ENCODE results near the gene CLDN25. TPM values are rescaled to one million over a fixed set of nuclear protein-coding genes. Genes with fewer than 3 reads are reported as not detected.

CLDN25 gene
- polyA plus RNA-seq, 3 donors: not detected

GRCh38 chr11:113732092-113732491 is 47.5 kb upstream of the CLDN25 start:
- no peak overlapping the region for H3K27ac ChIP-seq (ENCODE audit: low read depth in 1 of 2, low read length in 2 of 2)
- intact Hi-C loops (cut with micrococcal nuclease): no loop called here
- peaks cover 8% of the 10 kb centered on the region for H3K4me1 Mint-ChIP-seq

GRCh38 chr11:113736323-113736722 is 43.3 kb upstream of the CLDN25 start:
- Mint-ChIP-seq H3K27ac (no peak overlapping the region), H3K36me3 (peaks cover 82 to 91% of the 10 kb centered on the region in 2 donors), H3K4me3 (no peak overlapping the region), H3K4me1 (no peaks in the 10 kb centered on the region), H3K27me3 (ENCODE audit: low read depth in 3 of 3) (no peaks in the 10 kb centered on the region), H3K9me3 (no peaks in the 10 kb centered on the region)
- H3K79me2 ChIP-seq (ENCODE audit: insufficient read depth, low read length): no peaks in the 10 kb centered on the region
- no peak overlapping the region for H3K4me3 ChIP-seq (replicated peaks in 1 of 3; ENCODE audit: low read depth in 2 of 3, low read length in 3 of 3)
- H3K36me3 ChIP-seq (replicated peaks in 1 of 2; ENCODE audit: control insufficient read depth in 1 of 2, insufficient read depth in 2 of 2, low read length in 2 of 2): peaks cover 79 to 99% of the 10 kb centered on the region in 2 donors
- no CpG with 5 or more reads among the region's 1 CpG for WGBS (ENCODE audit: insufficient coverage)
- H2AFZ ChIP-seq (ENCODE audit: insufficient read depth, low read depth, low read length, poor library complexity, severe bottlenecking): no peak overlapping the region
- no peak overlapping the region for H3K27ac ChIP-seq (ENCODE audit: low read depth in 1 of 2, low read length in 2 of 2)
- TF ChIP-seq, protein P1, sequence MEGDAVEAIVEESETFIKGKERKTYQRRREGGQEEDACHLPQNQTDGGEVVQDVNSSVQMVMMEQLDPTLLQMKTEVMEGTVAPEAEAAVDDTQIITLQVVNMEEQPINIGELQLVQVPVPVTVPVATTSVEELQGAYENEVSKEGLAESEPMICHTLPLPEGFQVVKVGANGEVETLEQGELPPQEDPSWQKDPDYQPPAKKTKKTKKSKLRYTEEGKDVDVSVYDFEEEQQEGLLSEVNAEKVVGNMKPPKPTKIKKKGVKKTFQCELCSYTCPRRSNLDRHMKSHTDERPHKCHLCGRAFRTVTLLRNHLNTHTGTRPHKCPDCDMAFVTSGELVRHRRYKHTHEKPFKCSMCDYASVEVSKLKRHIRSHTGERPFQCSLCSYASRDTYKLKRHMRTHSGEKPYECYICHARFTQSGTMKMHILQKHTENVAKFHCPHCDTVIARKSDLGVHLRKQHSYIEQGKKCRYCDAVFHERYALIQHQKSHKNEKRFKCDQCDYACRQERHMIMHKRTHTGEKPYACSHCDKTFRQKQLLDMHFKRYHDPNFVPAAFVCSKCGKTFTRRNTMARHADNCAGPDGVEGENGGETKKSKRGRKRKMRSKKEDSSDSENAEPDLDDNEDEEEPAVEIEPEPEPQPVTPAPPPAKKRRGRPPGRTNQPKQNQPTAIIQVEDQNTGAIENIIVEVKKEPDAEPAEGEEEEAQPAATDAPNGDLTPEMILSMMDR (IDR thresholded peaks at IDR 0.05): no peak
- H3K9ac ChIP-seq (ENCODE audit: insufficient read depth, low read length, poor library complexity, severe bottlenecking): no peak overlapping the region
- no peaks in the 10 kb centered on the region for H3K9me3 ChIP-seq (replicated peaks in 1 of 2; ENCODE audit: control insufficient read depth in 1 of 2, insufficient read depth in 1 of 2, low read length in 2 of 2)
- no peaks in the 10 kb centered on the region for H3K27me3 ChIP-seq (ENCODE audit: control insufficient read depth in 2 of 2, insufficient read depth in 2 of 2, low read length in 2 of 2)
- intact Hi-C loops (cut with micrococcal nuclease): no loop called here
- no peaks in the 10 kb centered on the region for H4K20me1 ChIP-seq (ENCODE audit: insufficient read depth, low read length)
- H3K4me2 ChIP-seq (replicated peaks; ENCODE audit: extremely low read depth, low read length, poor library complexity, severe bottlenecking): no peak overlapping the region
- no peaks in the 10 kb centered on the region for H3K4me1 ChIP-seq (ENCODE audit: control insufficient read depth in 1 of 2, insufficient read depth in 2 of 2, low read length in 2 of 2)
- no peak for DNase-seq

More at GRCh38 chr11:113732092-113732491, 47.5 kb upstream of the CLDN25 start:
- H2AFZ ChIP-seq (ENCODE audit: insufficient read depth, low read depth, low read length, poor library complexity, severe bottlenecking): no peak overlapping the region
- Mint-ChIP-seq H3K27me3 (ENCODE audit: low read depth in 3 of 3) (no peaks in the 10 kb centered on the region), H3K9me3 (peaks cover 0 to 2% (median 0%) of the 10 kb centered on the region in 7 donors), H3K4me3 (no peak overlapping the region), H3K36me3 (peaks cover 48 to 61% of the 10 kb centered on the region in 2 donors), H3K27ac (peak overlapping the region in 1 of 7 donors; percentile 35)
- no peak overlapping the region for H3K9ac ChIP-seq (ENCODE audit: insufficient read depth, low read length, poor library complexity, severe bottlenecking)
- H3K4me2 ChIP-seq (replicated peaks; ENCODE audit: extremely low read depth, low read length, poor library complexity, severe bottlenecking): no peak overlapping the region
- DNase-seq: no peak
- H3K4me1 ChIP-seq (ENCODE audit: control insufficient read depth in 1 of 2, insufficient read depth in 2 of 2, low read length in 2 of 2): peaks cover 3 to 5% of the 10 kb centered on the region in 2 donors
- TF ChIP-seq, protein P1 (IDR thresholded peaks at IDR 0.05): no peak
- 87% methylated on average over 2 of the region's 5 CpGs for WGBS (ENCODE audit: insufficient coverage)
- no peaks in the 10 kb centered on the region for H4K20me1 ChIP-seq (ENCODE audit: insufficient read depth, low read length)
- H3K36me3 ChIP-seq (replicated peaks in 1 of 2; ENCODE audit: control insufficient read depth in 1 of 2, insufficient read depth in 2 of 2, low read length in 2 of 2): peaks cover 38 to 58% of the 10 kb centered on the region in 2 donors
- H3K9me3 ChIP-seq (replicated peaks in 1 of 2; ENCODE audit: control insufficient read depth in 1 of 2, insufficient read depth in 1 of 2, low read length in 2 of 2): no peaks in the 10 kb centered on the region
- H3K79me2 ChIP-seq (ENCODE audit: insufficient read depth, low read length): no peaks in the 10 kb centered on the region
- no peaks in the 10 kb centered on the region for H3K27me3 ChIP-seq (ENCODE audit: control insufficient read depth in 2 of 2, insufficient read depth in 2 of 2, low read length in 2 of 2)
- H3K4me3 ChIP-seq (replicated peaks in 1 of 3; ENCODE audit: low read depth in 2 of 3, low read length in 3 of 3): no peak overlapping the region
